Left forelimb (tissue), 1 donor: ENCODE data around the gene LZIC.

Experiments used
- DNase-seq: peaks from one replicate; pipeline ENCODE4 v3.0.0-alpha.2; 2018; ENCODE audit warnings: low spot score

The LZIC gene

GRCh38 chr1:9910423-9911178 lies 32.6 kb downstream of the LZIC start:
- DNase-seq, result peak; percentile 100

GRCh38 chr1:9910076-9910422 lies 33.1 kb downstream of the LZIC start, which contains the start of gene CTNNBIP1:
Gene CTNNBIP1 (minus strand): TSS chr1:9910269. CDS start chr1:9872064, 38,205 bp downstream.
- DNase-seq, result no peak

- DNase-seq, result no peak
These were observed 33.8 kb downstream of the LZIC start for GRCh38 chr1:9909234-9910046.

GRCh38 chr1:9908871-9909233 lies 34.3 kb downstream of the LZIC start:
- DNase-seq, result no peak

- no peak for DNase-seq
These were observed 35.8 kb downstream of the LZIC start for GRCh38 chr1:9907441-9907840.

- DNase-seq, result no peak
These were observed 36.7 kb downstream of the LZIC start for GRCh38 chr1:9906466-9906865.

- no peak for DNase-seq
These were observed 38.2 kb downstream of the LZIC start for GRCh38 chr1:9905010-9905409.

GRCh38 chr1:9904596-9904995 lies 38.6 kb downstream of the LZIC start:
- DNase-seq, result no peak

- DNase-seq, result no peak
These were observed 39.2 kb downstream of the LZIC start for GRCh38 chr1:9903801-9904527.

- DNase-seq, result no peak
These were observed 41.1 kb downstream of the LZIC start for GRCh38 chr1:9902060-9902452.

- DNase-seq, result no peak
These were observed 41.8 kb downstream of the LZIC start for GRCh38 chr1:9901148-9902059.

- no peak for DNase-seq
These were observed 42.8 kb downstream of the LZIC start for GRCh38 chr1:9900142-9901043.

- DNase-seq, result no peak
These were observed 49.1 kb downstream of the LZIC start for GRCh38 chr1:9894115-9894514.

- DNase-seq, result no peak
These were observed 50.3 kb downstream of the LZIC start for GRCh38 chr1:9892563-9893528.

- no peak for DNase-seq
These were observed 52.0 kb downstream of the LZIC start for GRCh38 chr1:9891207-9891606.

GRCh38 chr1:9890224-9890731 lies 52.9 kb downstream of the LZIC start:
- no peak for DNase-seq

- DNase-seq, result no peak
These were observed 53.8 kb downstream of the LZIC start for GRCh38 chr1:9889411-9889810.

GRCh38 chr1:9888886-9889285 lies 54.3 kb downstream of the LZIC start:
- no peak for DNase-seq

GRCh38 chr1:9887070-9887469 lies 56.1 kb downstream of the LZIC start:
- no peak for DNase-seq
